GM04503 (cell line): ENCODE data around the gene UGGT2.
"Not testable (repeated sequence)": the region's sequence is repeated elsewhere in the genome, so short reads cannot be mapped to it uniquely, and the experiment has no call there.

Experiments
- DNase-seq: peaks from one replicate; pipeline ENCODE4 v3.0.0-alpha.2; 2012; ENCODE audit warnings: low read depth

The UGGT2 gene

GRCh38 chr13:95893861-95894260 lies 159.3 kb downstream of the UGGT2 start:
- DNase-seq, result no peak

- no peak for DNase-seq
Observed at GRCh38 chr13:95882121-95882520, 171.1 kb downstream of the UGGT2 start.

- no peak for DNase-seq
Observed at GRCh38 chr13:95880331-95880730, 172.9 kb downstream of the UGGT2 start.

GRCh38 chr13:95874286-95874685 lies 178.9 kb downstream of the UGGT2 start:
- DNase-seq, result no peak

GRCh38 chr13:95870421-95870820 lies 182.8 kb downstream of the UGGT2 start:
- DNase-seq, result no peak

GRCh38 chr13:95865080-95865615 lies 188.1 kb downstream of the UGGT2 start:
- DNase-seq, result no peak

- no peak for DNase-seq
Observed at GRCh38 chr13:95862408-95862807, 190.8 kb downstream of the UGGT2 start.

- DNase-seq, result no peak
Observed at GRCh38 chr13:95861296-95861695, 191.9 kb downstream of the UGGT2 start.

GRCh38 chr13:95858286-95859075 lies 194.7 kb downstream of the UGGT2 start:
- DNase-seq, result no peak

- DNase-seq, result not testable (repeated sequence)
Observed at GRCh38 chr13:95845656-95846055, 207.5 kb downstream of the UGGT2 start.

- no peak for DNase-seq
Observed at GRCh38 chr13:95842898-95843297, 210.3 kb downstream of the UGGT2 start.

- no peak for DNase-seq
Observed at GRCh38 chr13:95841894-95842293, 211.3 kb downstream of the UGGT2 start.

- DNase-seq, result peak; percentile 5
Observed at GRCh38 chr13:95834134-95834765, 219.0 kb downstream of the UGGT2 start.

GRCh38 chr13:95833719-95834118 lies 219.5 kb downstream of the UGGT2 start:
- no peak for DNase-seq

GRCh38 chr13:95833126-95833525 lies 220.1 kb downstream of the UGGT2 start:
- DNase-seq, result no peak

GRCh38 chr13:95822303-95822702 lies 230.9 kb downstream of the UGGT2 start:
- DNase-seq, result no peak

- DNase-seq, result no peak
Observed at GRCh38 chr13:95814495-95814894, 238.7 kb downstream of the UGGT2 start.

- no peak for DNase-seq
Observed at GRCh38 chr13:95813139-95813538, 240.1 kb downstream of the UGGT2 start.

- no peak for DNase-seq
Observed at GRCh38 chr13:95809429-95809828, 243.8 kb downstream of the UGGT2 start.

GRCh38 chr13:95805921-95806320 lies 247.3 kb downstream of the UGGT2 start:
- DNase-seq, result no peak

GRCh38 chr13:95801825-95802224 lies 251.4 kb downstream of the UGGT2 start:
- no peak for DNase-seq

- DNase-seq, result no peak
Observed at GRCh38 chr13:95800436-95800835, 252.8 kb downstream of the UGGT2 start.

- no peak for DNase-seq
Observed at GRCh38 chr13:95797016-95797415, 256.2 kb downstream of the UGGT2 start.
